Naive B cell (primary cell): Measurements from ENCODE around the gene CCT3. TPM values are rescaled to one million over a fixed set of nuclear protein-coding genes. Genes with fewer than 3 reads are reported as not detected.

Experiments
- polyA plus RNA-seq, 6 donors: library from polyadenylated mRNA; unstranded; fragments of 300-500 nt; fragmentation: Illumina TruSeq; gene quantifications; one replicate each; pipeline ENCODE4 v1.2.3, GENCODE V29; 2021; ENCODE audit warnings: low read depth in 6 of 6

CCT3 gene
- polyA plus RNA-seq, 6 donors from 2014 or later, result 161 to 293 (median 183) TPM

Other genes starting within 250 kb of the CCT3 start
- gene LMNA, start 223.6 kb downstream of the CCT3 start, polyA plus RNA-seq, result 1 to 10 TPM in 4 of 6 donors, under 1 TPM in 2; 0.33 to 3.0 (median 1.4) TPM
- 10 to 100 TPM; 23.3 to 37.3 (median 29.5) TPM for gene SEMA4A, start 184.7 kb downstream of the CCT3 start, polyA plus RNA-seq
- 10 to 100 TPM in 4 of 6 donors, 1 to 10 TPM in 1, not detected in 1; 9.3 to 16.8 (median 12.9) TPM for gene SLC25A44, start 144.2 kb downstream of the CCT3 start, polyA plus RNA-seq
- gene PMF1, start 125.3 kb downstream of the CCT3 start, polyA plus RNA-seq, result 100 to 1,000 TPM; 107 to 157 (median 115) TPM
- gene BGLAP, start 96.1 kb downstream of the CCT3 start, polyA plus RNA-seq, result 1 to 10 TPM in 1 of 6 donors, not detected in 5; 1.1 TPM
- gene PAQR6, start 90.2 kb downstream of the CCT3 start, polyA plus RNA-seq, result not detected
- gene SMG5, start 55.5 kb downstream of the CCT3 start, polyA plus RNA-seq, result 10 to 100 TPM in 5 of 6 donors, 1 to 10 TPM in 1; 8.3 to 30.9 (median 12.6) TPM
- 10 to 100 TPM in 3 of 6 donors, 1 to 10 TPM in 3; 6.9 to 13.0 (median 9.5) TPM for gene TMEM79, start 54.0 kb downstream of the CCT3 start, polyA plus RNA-seq
- 10 to 100 TPM in 2 of 6 donors, 1 to 10 TPM in 4; 6.3 to 13.4 (median 8.9) TPM for gene GLMP, start 42.6 kb downstream of the CCT3 start, polyA plus RNA-seq
- not detected for gene VHLL, start 39.0 kb downstream of the CCT3 start, polyA plus RNA-seq
- 1 to 10 TPM in 1 of 6 donors, not detected in 5; 1.2 TPM for gene TSACC, start 234 bp upstream of the CCT3 start, polyA plus RNA-seq
- gene RHBG, start 30.9 kb upstream of the CCT3 start, polyA plus RNA-seq, result not detected
- gene MEF2D, start 162.5 kb upstream of the CCT3 start, polyA plus RNA-seq, result 10 to 100 TPM in 3 of 6 donors, 1 to 10 TPM in 3; 6.9 to 15.8 (median 9.1) TPM
- gene IQGAP3, start 234.3 kb upstream of the CCT3 start, polyA plus RNA-seq, result not detected
- gene TTC24, start 241.4 kb upstream of the CCT3 start, polyA plus RNA-seq, result 1 to 10 TPM in 5 of 6 donors, not detected in 1; 2.4 to 4.5 (median 3.2) TPM